NT2/D1 (cell line): ENCODE results near the gene DNAJB9.

Experiments
- DNase-seq: peaks from one replicate; pipeline ENCODE4 v3.0.0-alpha.2; 2011; ENCODE audit warnings: low read depth, low spot score
- H3K27me3 ChIP-seq: 2 replicates; pipeline ENCODE4 v1.6.0; 2011; ENCODE audit warnings: mild to moderate bottlenecking; ENCODE audit not compliant: insufficient read length, insufficient read depth
- H3K36me3 ChIP-seq: 2 replicates; pipeline ENCODE4 v1.6.1; 2011; ENCODE audit warnings: mild to moderate bottlenecking, low read length, mixed read lengths; ENCODE audit not compliant: insufficient read depth, insufficient read length
- H3K4me1 ChIP-seq: 2 replicates; pipeline ENCODE4 v1.5.1; 2011; ENCODE audit not compliant: insufficient read depth, insufficient read length
- H3K4me3 ChIP-seq: 2 replicates; pipeline ENCODE4 v1.5.1; 2011; ENCODE audit warnings: low read depth; ENCODE audit not compliant: insufficient read length
- H3K9ac ChIP-seq: 2 replicates; pipeline ENCODE4 v1.6.0; 2011; ENCODE audit warnings: low read depth; ENCODE audit not compliant: insufficient read length
- H3K9me3 ChIP-seq: 2 replicates; pipeline ENCODE4 v1.5.1; 2011; ENCODE audit warnings: mild to moderate bottlenecking, low read length; ENCODE audit not compliant: insufficient read depth
- SUZ12 ChIP-seq: IDR thresholded peaks from 2 replicates; pipeline ENCODE4 v1.6.1; 2011; ENCODE audit not compliant: insufficient read length, insufficient read depth; ENCODE audit errors: extremely low read depth
- YY1 ChIP-seq: IDR thresholded peaks from 2 replicates; pipeline ENCODE4 v1.6.1; 2011; ENCODE audit not compliant: insufficient read length, insufficient read depth
- ZNF274 ChIP-seq: IDR thresholded peaks from 2 replicates; pipeline ENCODE4 v1.6.1; 2011; ENCODE audit warnings: mild to moderate bottlenecking, low read depth, low read length

The DNAJB9 gene

DNA sequence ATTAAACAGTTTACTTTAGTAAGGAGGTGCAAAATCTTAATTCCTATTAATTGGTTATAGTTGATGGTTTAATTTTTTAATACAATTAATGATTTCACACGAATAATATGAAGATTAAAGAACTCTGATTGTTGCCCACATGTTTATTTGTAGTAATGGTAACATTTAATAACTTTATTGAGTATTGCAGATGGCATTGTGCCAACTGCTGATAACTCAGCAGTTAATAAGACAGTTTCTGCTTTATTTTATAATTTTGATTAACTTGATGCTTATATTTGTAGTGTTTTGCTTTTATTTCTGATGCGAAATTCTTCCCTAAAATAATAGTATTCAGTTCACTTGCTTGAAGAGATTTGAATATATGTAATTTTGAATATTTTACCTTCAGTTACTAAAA is 2.8 kb downstream of the DNAJB9 start:
- H3K9me3 ChIP-seq = no peaks in the 10 kb centered on the region
- TF ChIP-seq ZNF274 = no peak
- no peak for TF ChIP-seq YY1
- no peak for TF ChIP-seq SUZ12
- H3K27me3 ChIP-seq = no peaks in the 10 kb centered on the region
- no peak overlapping the region for H3K4me3 ChIP-seq
- no peak overlapping the region for H3K9ac ChIP-seq
- DNase-seq = no peak
- peaks cover 28% of the 10 kb centered on the region for H3K36me3 ChIP-seq
- H3K4me1 ChIP-seq = no peaks in the 10 kb centered on the region

DNA sequence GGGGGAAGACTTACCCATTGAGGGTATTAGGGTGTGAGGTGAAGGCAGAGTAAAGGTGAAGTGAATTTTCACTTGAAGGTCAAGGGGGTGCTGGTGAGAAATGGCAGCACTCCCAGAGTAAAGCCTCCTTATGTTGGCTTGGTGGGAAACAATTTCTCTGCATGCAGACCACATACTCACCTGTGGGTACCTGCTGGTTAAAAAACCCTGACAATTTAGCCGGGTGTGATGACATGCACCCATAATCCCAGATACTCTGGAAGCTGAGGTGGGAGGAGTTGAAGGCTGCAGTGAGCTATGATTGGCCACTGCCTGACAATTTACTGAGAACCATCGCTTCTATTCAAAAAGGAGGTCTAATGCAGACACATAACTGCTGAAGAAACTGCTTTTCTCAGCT is 5.5 kb downstream of the DNAJB9 start:
- Histone ChIP-seq H3K9me3 (peaks cover 15% of the 10 kb centered on the region; the same call in 1 of the 2 replicates), H3K36me3 (peaks cover 28% of the 10 kb centered on the region), H3K9ac (no peak overlapping the region), H3K4me1 (no peaks in the 10 kb centered on the region), H3K27me3 (no peaks in the 10 kb centered on the region), H3K4me3 (no peak overlapping the region)
- TF ChIP-seq ZNF274 (no peak), YY1 (no peak), SUZ12 (no peak)
- no peak for DNase-seq

DNA sequence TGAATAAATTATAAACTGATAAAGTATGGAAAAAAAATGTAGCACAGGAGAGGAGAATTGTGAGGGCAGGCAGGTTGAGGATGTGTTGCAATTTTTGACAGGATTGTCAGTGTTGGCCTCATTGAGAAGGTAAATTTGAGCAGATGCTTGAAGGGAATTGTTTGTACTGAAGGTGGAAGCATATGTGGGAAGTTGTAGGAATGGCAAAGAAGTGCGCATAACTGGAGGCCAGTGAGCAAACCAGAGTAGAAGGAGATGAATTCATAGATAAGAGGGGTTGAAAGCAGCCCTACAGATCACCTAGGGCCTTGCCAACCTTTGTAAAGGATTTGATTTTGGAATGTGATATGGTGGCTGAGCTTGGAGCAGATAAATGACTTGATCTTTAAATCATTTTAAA is 6.4 kb downstream of the DNAJB9 start:
- Histone ChIP-seq H3K4me1 (no peaks in the 10 kb centered on the region), H3K9me3 (peaks cover 19% of the 10 kb centered on the region; the same call in 1 of the 2 replicates), H3K27me3 (no peaks in the 10 kb centered on the region), H3K36me3 (peaks cover 28% of the 10 kb centered on the region), H3K4me3 (no peak overlapping the region), H3K9ac (no peak overlapping the region)
- TF ChIP-seq SUZ12 = no peak
- no peak for TF ChIP-seq YY1
- TF ChIP-seq ZNF274 = no peak
- DNase-seq = no peak

DNA sequence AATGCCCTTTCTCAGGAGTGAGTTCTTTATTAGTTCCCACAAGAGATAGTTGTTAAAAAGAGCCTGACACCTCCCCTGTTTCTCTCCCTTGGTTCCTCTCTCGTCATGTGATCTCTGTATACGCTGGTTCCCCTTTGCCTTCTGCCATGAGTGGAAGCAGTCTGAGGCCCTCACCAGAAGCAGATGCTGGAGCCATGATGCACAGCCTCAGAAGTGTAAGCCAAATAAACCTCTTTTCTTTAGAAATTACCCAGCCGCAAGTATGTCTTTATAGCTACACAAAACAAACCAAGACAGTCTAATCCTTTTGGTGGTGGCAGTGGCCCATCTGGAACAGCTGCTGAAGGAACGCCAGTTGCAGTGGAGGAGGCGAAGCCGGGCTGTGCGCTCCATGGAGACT is 9.3 kb downstream of the DNAJB9 start:
- Histone ChIP-seq H3K27me3 (no peaks in the 10 kb centered on the region), H3K4me1 (no peaks in the 10 kb centered on the region), H3K9ac (no peak overlapping the region), H3K4me3 (no peak overlapping the region), H3K9me3 (peaks cover 19% of the 10 kb centered on the region; the same call in 1 of the 2 replicates), H3K36me3 (peaks cover 7% of the 10 kb centered on the region)
- TF ChIP-seq SUZ12 (no peak), YY1 (no peak), ZNF274 (no peak)
- DNase-seq = no peak

DNA sequence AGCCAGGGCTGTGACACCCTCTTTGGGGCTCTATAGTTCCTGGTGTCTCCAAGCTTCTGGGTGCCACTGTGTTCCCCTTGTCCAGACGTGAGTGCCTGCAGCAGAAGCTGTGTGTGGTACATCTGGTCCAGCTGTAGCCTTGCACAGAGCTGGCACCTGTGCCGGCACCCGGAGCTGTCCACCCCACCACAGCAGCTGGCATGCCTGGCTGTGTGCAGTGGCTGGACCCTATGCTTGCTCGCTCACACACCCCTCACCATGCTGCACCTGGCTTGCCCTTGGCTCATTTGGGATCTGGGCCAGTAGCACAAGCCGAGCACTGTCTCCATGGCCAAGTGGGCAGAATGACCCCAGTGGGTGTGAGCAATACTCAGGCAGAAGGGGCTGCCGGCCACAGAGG is 10.6 kb downstream of the DNAJB9 start:
- Histone ChIP-seq H3K27me3 (no peaks in the 10 kb centered on the region), H3K36me3 (no peaks in the 10 kb centered on the region), H3K9me3 (peaks cover 19% of the 10 kb centered on the region; the same call in 1 of the 2 replicates), H3K4me1 (no peaks in the 10 kb centered on the region), H3K9ac (no peak overlapping the region), H3K4me3 (no peak overlapping the region)
- TF ChIP-seq YY1 (no peak), SUZ12 (no peak), ZNF274 (no peak)
- DNase-seq = no peak

DNA sequence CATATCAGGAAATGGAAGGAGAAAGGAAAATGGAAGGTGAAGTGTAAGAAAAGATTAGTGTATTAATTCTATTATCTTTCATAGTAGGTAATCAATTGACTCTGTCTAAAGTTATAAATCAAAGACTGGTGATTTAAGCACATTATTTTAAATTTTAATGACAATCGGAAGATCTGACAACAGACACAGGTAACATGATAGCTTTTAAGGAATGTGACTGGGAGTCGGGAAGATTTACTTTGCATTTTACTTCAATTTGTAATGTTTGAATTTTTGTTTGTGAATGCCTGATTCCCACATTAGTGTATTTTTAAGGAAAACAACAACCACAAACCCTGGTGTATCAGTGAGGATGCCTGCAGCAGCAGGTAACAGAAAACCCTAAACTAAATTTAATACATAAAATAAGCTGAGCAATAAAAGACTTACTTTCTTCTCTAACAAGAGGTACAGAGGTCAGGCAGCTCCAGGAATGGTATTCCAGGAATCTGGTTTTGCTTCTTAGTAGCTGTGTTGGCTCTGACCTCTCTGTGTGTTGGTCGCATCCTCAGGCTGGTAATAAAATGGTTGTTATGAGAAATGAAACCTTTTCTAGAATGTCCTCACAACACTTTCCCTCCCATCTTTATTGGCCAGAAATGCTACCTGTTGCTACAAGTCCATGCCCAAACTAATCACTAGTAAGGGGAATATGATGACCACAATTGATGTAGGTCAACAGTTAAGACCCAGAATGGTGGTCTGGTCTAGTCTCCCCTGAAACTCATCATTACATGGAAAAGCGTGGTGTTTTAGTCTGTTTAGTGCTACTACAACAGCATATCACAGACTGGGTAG is 12.2 kb downstream of the DNAJB9 start:
- Histone ChIP-seq H3K4me3 (no peak overlapping the region), H3K27me3 (no peaks in the 10 kb centered on the region), H3K4me1 (no peaks in the 10 kb centered on the region), H3K9me3 (peaks cover 19% of the 10 kb centered on the region; the same call in 1 of the 2 replicates), H3K9ac (no peak overlapping the region), H3K36me3 (no peaks in the 10 kb centered on the region)
- TF ChIP-seq ZNF274 (no peak), YY1 (no peak), SUZ12 (no peak)
- no peak for DNase-seq

DNA sequence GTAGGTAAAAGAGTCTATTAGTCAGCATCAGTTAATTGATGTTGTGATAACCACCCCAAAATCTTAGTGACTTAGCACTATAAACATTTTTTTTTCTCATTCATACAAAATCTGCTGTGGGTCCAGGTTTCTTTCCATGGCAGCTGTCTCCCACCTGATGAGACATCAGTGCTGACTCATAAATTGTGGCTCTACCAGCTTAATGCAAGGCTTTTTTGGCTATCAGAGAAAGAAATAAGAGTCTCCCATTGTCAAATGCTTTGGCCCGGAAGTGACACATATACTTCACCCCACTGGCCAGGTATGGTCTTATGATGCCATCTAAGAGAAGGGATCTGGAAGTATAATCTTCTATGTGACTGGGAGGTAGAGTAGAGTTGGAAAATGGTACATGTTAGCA is 14.5 kb downstream of the DNAJB9 start:
- Histone ChIP-seq H3K4me1 (no peaks in the 10 kb centered on the region), H3K9ac (no peak overlapping the region), H3K4me3 (no peak overlapping the region), H3K9me3 (peaks cover 14% of the 10 kb centered on the region; the same call in 1 of the 2 replicates), H3K27me3 (no peaks in the 10 kb centered on the region), H3K36me3 (no peaks in the 10 kb centered on the region)
- DNase-seq = no peak
- TF ChIP-seq YY1 = no peak
- no peak for TF ChIP-seq ZNF274
- TF ChIP-seq SUZ12 = no peak
